ENCODE results near the gene SENP5.

Gene SENP5

GRCh38 chr3:196889844-196890708 lies 22.4 kb downstream of the SENP5 start:
- Histone ChIP-seq H3K9ac (ENCODE audit: low read depth, low read length) (no peak overlapping the region), H3K4me1 (ENCODE audit: control insufficient read depth, insufficient read depth, low read length) (no peaks in the 10 kb centered on the region), H3K4me3 (ENCODE audit: low read depth, low read length) (no peak overlapping the region), H3K36me3 (ENCODE audit: control insufficient read depth, insufficient read depth, low read length) (peaks cover 12% of the 10 kb centered on the region), H3K27me3 (ENCODE audit: control insufficient read depth, insufficient read depth, low read length) (no peaks in the 10 kb centered on the region), H3K9me3 (ENCODE audit: control insufficient read depth, insufficient read depth, low read length) (no peaks in the 10 kb centered on the region), H3K27ac (ENCODE audit: low read depth, low read length) (no peak overlapping the region)

GRCh38 chr3:196894557-196895295 lies 27.0 kb downstream of the SENP5 start:
- H3K27me3 ChIP-seq (ENCODE audit: control insufficient read depth, insufficient read depth, low read length): no peaks in the 10 kb centered on the region
- H3K4me1 ChIP-seq (ENCODE audit: control insufficient read depth, insufficient read depth, low read length): no peaks in the 10 kb centered on the region
- H3K36me3 ChIP-seq (ENCODE audit: control insufficient read depth, insufficient read depth, low read length): peaks cover 4% of the 10 kb centered on the region
- no peak overlapping the region for H3K9ac ChIP-seq (ENCODE audit: low read depth, low read length)
- H3K9me3 ChIP-seq (ENCODE audit: control insufficient read depth, insufficient read depth, low read length): peaks cover 2% of the 10 kb centered on the region; the same call in 1 of the 2 replicates
- H3K4me3 ChIP-seq (ENCODE audit: low read depth, low read length): no peak overlapping the region
- H3K27ac ChIP-seq (ENCODE audit: low read depth, low read length): no peak overlapping the region

GRCh38 chr3:196896229-196896628 lies 28.5 kb downstream of the SENP5 start:
- H3K27me3 ChIP-seq (ENCODE audit: control insufficient read depth, insufficient read depth, low read length): no peaks in the 10 kb centered on the region
- H3K4me3 ChIP-seq (ENCODE audit: low read depth, low read length): no peak overlapping the region
- peaks cover 2% of the 10 kb centered on the region; the same call in 1 of the 2 replicates for H3K9me3 ChIP-seq (ENCODE audit: control insufficient read depth, insufficient read depth, low read length)
- no peaks in the 10 kb centered on the region for H3K4me1 ChIP-seq (ENCODE audit: control insufficient read depth, insufficient read depth, low read length)
- no peak overlapping the region for H3K27ac ChIP-seq (ENCODE audit: low read depth, low read length)
- H3K9ac ChIP-seq (ENCODE audit: low read depth, low read length): no peak overlapping the region
- H3K36me3 ChIP-seq (ENCODE audit: control insufficient read depth, insufficient read depth, low read length): peaks cover 11% of the 10 kb centered on the region

- Histone ChIP-seq H3K9ac (ENCODE audit: low read depth, low read length) (no peak overlapping the region), H3K4me3 (ENCODE audit: low read depth, low read length) (no peak overlapping the region), H3K36me3 (ENCODE audit: control insufficient read depth, insufficient read depth, low read length) (peaks cover 66% of the 10 kb centered on the region), H3K27me3 (ENCODE audit: control insufficient read depth, insufficient read depth, low read length) (no peaks in the 10 kb centered on the region), H3K27ac (ENCODE audit: low read depth, low read length) (no peak overlapping the region), H3K4me1 (ENCODE audit: control insufficient read depth, insufficient read depth, low read length) (no peaks in the 10 kb centered on the region), H3K9me3 (ENCODE audit: control insufficient read depth, insufficient read depth, low read length) (peaks cover 2% of the 10 kb centered on the region; the same call in 1 of the 2 replicates)
Observed at GRCh38 chr3:196901768-196902167, 34.0 kb downstream of the SENP5 start.

- Histone ChIP-seq H3K27me3 (ENCODE audit: control insufficient read depth, insufficient read depth, low read length) (no peaks in the 10 kb centered on the region), H3K4me1 (ENCODE audit: control insufficient read depth, insufficient read depth, low read length) (no peaks in the 10 kb centered on the region), H3K9ac (ENCODE audit: low read depth, low read length) (no peak overlapping the region), H3K4me3 (ENCODE audit: low read depth, low read length) (no peak overlapping the region), H3K9me3 (ENCODE audit: control insufficient read depth, insufficient read depth, low read length) (peaks cover 2% of the 10 kb centered on the region; the same call in 1 of the 2 replicates), H3K36me3 (ENCODE audit: control insufficient read depth, insufficient read depth, low read length) (peaks cover 67% of the 10 kb centered on the region), H3K27ac (ENCODE audit: low read depth, low read length) (no peak overlapping the region)
Observed at GRCh38 chr3:196902296-196902695, 34.6 kb downstream of the SENP5 start.

- no peaks in the 10 kb centered on the region for H3K27me3 ChIP-seq (ENCODE audit: control insufficient read depth, insufficient read depth, low read length)
- H3K36me3 ChIP-seq (ENCODE audit: control insufficient read depth, insufficient read depth, low read length): peaks cover 75% of the 10 kb centered on the region
- no peaks in the 10 kb centered on the region for H3K9me3 ChIP-seq (ENCODE audit: control insufficient read depth, insufficient read depth, low read length)
- no peak overlapping the region for H3K9ac ChIP-seq (ENCODE audit: low read depth, low read length)
- H3K4me3 ChIP-seq (ENCODE audit: low read depth, low read length): no peak overlapping the region
- no peaks in the 10 kb centered on the region for H3K4me1 ChIP-seq (ENCODE audit: control insufficient read depth, insufficient read depth, low read length)
- H3K27ac ChIP-seq (ENCODE audit: low read depth, low read length): no peak overlapping the region
Observed at GRCh38 chr3:196903740-196904139, 36.0 kb downstream of the SENP5 start.

GRCh38 chr3:196914866-196915265 lies 47.1 kb downstream of the SENP5 start:
- Histone ChIP-seq H3K27ac (ENCODE audit: low read depth, low read length) (no peak overlapping the region), H3K36me3 (ENCODE audit: control insufficient read depth, insufficient read depth, low read length) (peaks cover 3% of the 10 kb centered on the region; the same call in 1 of the 2 replicates), H3K4me3 (ENCODE audit: low read depth, low read length) (no peak overlapping the region), H3K4me1 (ENCODE audit: control insufficient read depth, insufficient read depth, low read length) (no peaks in the 10 kb centered on the region), H3K9ac (ENCODE audit: low read depth, low read length) (no peak overlapping the region), H3K27me3 (ENCODE audit: control insufficient read depth, insufficient read depth, low read length) (no peaks in the 10 kb centered on the region), H3K9me3 (ENCODE audit: control insufficient read depth, insufficient read depth, low read length) (no peaks in the 10 kb centered on the region)

GRCh38 chr3:196915375-196915774 lies 47.7 kb downstream of the SENP5 start:
- Histone ChIP-seq H3K9ac (ENCODE audit: low read depth, low read length) (no peak overlapping the region), H3K4me1 (ENCODE audit: control insufficient read depth, insufficient read depth, low read length) (no peaks in the 10 kb centered on the region), H3K27me3 (ENCODE audit: control insufficient read depth, insufficient read depth, low read length) (no peaks in the 10 kb centered on the region), H3K27ac (ENCODE audit: low read depth, low read length) (no peak overlapping the region), H3K4me3 (ENCODE audit: low read depth, low read length) (no peak overlapping the region), H3K36me3 (ENCODE audit: control insufficient read depth, insufficient read depth, low read length) (peaks cover 3% of the 10 kb centered on the region; the same call in 1 of the 2 replicates), H3K9me3 (ENCODE audit: control insufficient read depth, insufficient read depth, low read length) (no peaks in the 10 kb centered on the region)

GRCh38 chr3:196916221-196916620 lies 48.5 kb downstream of the SENP5 start:
- H3K9me3 ChIP-seq (ENCODE audit: control insufficient read depth, insufficient read depth, low read length): no peaks in the 10 kb centered on the region
- H3K27me3 ChIP-seq (ENCODE audit: control insufficient read depth, insufficient read depth, low read length): no peaks in the 10 kb centered on the region
- no peak overlapping the region for H3K27ac ChIP-seq (ENCODE audit: low read depth, low read length)
- no peaks in the 10 kb centered on the region for H3K4me1 ChIP-seq (ENCODE audit: control insufficient read depth, insufficient read depth, low read length)
- peaks cover 7% of the 10 kb centered on the region; the same call in 1 of the 2 replicates for H3K36me3 ChIP-seq (ENCODE audit: control insufficient read depth, insufficient read depth, low read length)
- no peak overlapping the region for H3K9ac ChIP-seq (ENCODE audit: low read depth, low read length)
- no peak overlapping the region for H3K4me3 ChIP-seq (ENCODE audit: low read depth, low read length)

- H3K36me3 ChIP-seq (ENCODE audit: control insufficient read depth, insufficient read depth, low read length): peaks cover 11% of the 10 kb centered on the region; the same call in 1 of the 2 replicates
- H3K27ac ChIP-seq (ENCODE audit: low read depth, low read length): no peak overlapping the region
- no peaks in the 10 kb centered on the region for H3K9me3 ChIP-seq (ENCODE audit: control insufficient read depth, insufficient read depth, low read length)
- no peak overlapping the region for H3K4me3 ChIP-seq (ENCODE audit: low read depth, low read length)
- H3K4me1 ChIP-seq (ENCODE audit: control insufficient read depth, insufficient read depth, low read length): no peaks in the 10 kb centered on the region
- H3K9ac ChIP-seq (ENCODE audit: low read depth, low read length): no peak overlapping the region
- no peaks in the 10 kb centered on the region for H3K27me3 ChIP-seq (ENCODE audit: control insufficient read depth, insufficient read depth, low read length)
Observed at GRCh38 chr3:196916995-196917394, 49.3 kb downstream of the SENP5 start.

- Histone ChIP-seq H3K9ac (ENCODE audit: low read depth, low read length) (no peak overlapping the region), H3K36me3 (ENCODE audit: control insufficient read depth, insufficient read depth, low read length) (peaks cover 18% of the 10 kb centered on the region), H3K27ac (ENCODE audit: low read depth, low read length) (no peak overlapping the region), H3K4me3 (ENCODE audit: low read depth, low read length) (no peak overlapping the region), H3K4me1 (ENCODE audit: control insufficient read depth, insufficient read depth, low read length) (no peaks in the 10 kb centered on the region), H3K9me3 (ENCODE audit: control insufficient read depth, insufficient read depth, low read length) (no peaks in the 10 kb centered on the region), H3K27me3 (ENCODE audit: control insufficient read depth, insufficient read depth, low read length) (no peaks in the 10 kb centered on the region)
Observed at GRCh38 chr3:196918968-196919367, 51.2 kb downstream of the SENP5 start.
